22Rv1 (cell line): ENCODE measurements around the gene SUGCT.

Experiments used
- CTCF ChIP-seq: fragments of 450-650 bp; IDR thresholded peaks from 2 replicates; pipeline ENCODE4 v1.5.1; 2017; ENCODE audit warnings: mild to moderate bottlenecking
- ZFX ChIP-seq: fragments of 450-650 bp; IDR thresholded peaks from 2 replicates; pipeline ENCODE4 v1.6.1; 2017; ENCODE audit warnings: antibody characterized with exemption, borderline replicate concordance

GRCh38 chr7:40303996-40304395 lies 169.2 kb downstream of the SUGCT start:
- no peak for TF ChIP-seq ZFX
- no peak for TF ChIP-seq CTCF
